NCI-H1417 (cell line): ENCODE measurements around the gene TXLNA.

Experiments used
- DNase-seq, 3 experiments: peaks; one replicate each; lab custom pipeline; 2025; lab: John Stamatoyannopoulos, UW

The TXLNA gene

GRCh38 chr1:32184650-32185049 is 5.2 kb downstream of the TXLNA start:
- no peak for DNase-seq

DNA sequence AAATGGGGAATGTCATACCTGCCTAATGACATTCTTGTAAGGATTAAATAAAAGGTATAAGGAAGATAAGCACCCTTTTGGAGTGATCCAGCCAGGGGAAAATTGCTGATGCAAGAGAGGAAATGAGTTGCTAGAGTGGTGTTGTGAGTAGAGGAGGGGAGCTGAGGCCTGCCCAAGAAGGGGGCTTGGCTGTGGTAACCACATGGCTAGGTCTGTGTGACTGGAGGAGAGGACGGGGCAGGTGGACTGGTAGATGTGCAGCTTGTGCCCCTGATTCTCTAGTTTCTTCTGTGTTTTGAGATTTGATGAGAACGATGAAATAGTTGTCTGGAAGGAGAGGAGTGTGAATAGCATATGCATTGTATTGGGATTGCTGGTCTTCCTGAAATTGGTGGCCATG is 6.6 kb downstream of the TXLNA start:
- DNase-seq, result no peak

DNA sequence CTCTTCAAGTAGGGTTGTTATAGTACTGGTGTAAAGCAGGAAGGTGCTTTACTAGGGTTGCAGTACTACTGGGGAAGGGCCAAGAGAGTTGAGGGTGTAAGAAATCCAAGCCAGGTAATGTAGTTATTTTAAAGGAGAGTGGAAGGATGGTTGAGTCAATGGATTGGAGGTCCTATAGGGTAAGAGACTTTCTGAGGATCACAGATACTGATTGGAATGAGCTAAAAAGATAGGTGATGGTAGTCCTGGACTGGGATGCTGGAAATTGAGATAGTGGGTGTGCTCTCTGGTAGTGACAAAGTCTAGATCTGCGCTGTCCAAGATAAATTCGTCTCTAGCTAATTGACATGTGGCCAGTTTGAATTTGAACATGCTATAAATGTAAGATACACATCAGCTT is 7.0 kb downstream of the TXLNA start:
- DNase-seq, result no peak

- DNase-seq, result no peak
Observed at GRCh38 chr1:32187850-32188249, 8.4 kb downstream of the TXLNA start.

DNA sequence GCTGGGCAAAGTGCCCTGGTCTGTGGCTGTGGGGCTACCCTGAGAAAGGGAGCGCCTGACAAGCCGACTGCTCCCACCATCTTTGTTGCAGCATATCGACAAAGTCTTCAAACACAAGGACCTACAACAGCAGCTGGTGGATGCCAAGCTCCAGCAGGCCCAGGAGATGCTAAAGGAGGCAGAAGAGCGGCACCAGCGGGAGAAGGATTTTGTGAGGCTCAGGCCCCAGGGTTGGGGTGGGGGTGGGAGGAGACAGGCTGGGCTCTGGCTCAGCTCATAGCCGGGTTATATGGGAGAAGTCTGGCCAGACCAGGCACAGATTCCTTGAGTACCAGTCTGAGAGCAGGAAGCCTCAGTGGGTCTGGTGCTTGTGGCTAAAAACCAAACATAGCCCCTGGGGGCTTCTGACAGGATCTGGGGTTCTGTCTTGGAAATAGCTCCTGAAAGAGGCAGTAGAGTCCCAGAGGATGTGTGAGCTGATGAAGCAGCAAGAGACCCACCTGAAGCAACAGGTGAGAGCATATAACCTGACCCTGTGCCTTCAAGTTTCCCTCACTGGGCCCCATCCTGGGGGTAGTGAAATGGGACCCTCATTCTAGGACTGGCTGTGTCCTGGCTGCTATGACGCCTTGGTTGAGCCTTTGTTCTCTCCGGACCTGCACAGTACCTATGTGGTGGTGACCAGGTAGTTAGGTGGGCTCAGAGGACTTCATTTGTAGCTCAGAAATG is 12.9 kb downstream of the TXLNA start:
- no peak for DNase-seq

- no peak for DNase-seq
Observed at GRCh38 chr1:32194984-32195383, 15.5 kb downstream of the TXLNA start.

GRCh38 chr1:32195531-32195930 is 16.1 kb downstream of the TXLNA start:
- DNase-seq, result no peak

- no peak for DNase-seq
Observed at GRCh38 chr1:32195972-32196823, 16.7 kb downstream of the TXLNA start.

DNA sequence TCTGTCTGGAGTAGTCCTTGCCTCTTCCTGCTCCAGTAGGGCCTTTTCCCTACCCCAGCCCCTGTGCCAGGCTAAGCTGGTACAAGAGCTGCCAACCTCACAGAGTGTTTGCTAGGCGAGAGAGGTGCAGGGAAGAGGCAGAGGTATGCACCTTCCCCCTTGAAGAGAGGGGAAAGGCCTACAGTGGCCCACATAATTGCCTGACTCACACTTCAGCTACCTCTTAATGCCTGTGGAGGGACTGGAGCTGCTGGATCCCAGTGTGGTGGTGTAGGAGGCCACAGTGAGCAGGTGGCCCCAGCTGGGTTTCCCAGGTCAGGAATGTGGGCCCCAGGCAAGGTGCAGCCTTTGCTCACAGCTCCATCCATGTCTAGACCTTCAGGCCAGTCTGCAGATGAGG is 17.6 kb downstream of the TXLNA start:
- peak in 1 of 3 experiments; percentile 14 for DNase-seq

DNA sequence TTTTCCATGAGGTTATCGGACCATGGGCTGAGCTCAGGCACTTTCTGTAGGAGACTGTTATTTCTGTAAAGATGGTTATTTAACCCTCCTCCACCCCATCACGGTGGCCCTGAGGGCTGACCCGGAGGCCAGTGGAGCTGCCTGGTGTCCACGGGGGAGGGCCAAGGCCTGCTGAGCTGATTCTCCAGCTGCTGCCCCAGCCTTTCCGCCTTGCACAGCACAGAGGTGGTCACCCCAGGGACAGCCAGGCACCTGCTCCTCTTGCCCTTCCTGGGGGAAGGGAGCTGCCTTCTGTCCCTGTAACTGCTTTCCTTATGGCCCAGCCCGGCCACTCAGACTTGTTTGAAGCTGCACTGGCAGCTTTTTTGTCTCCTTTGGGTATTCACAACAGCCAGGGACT is 18.4 kb downstream of the TXLNA start:
- peak in 1 of 3 experiments; percentile 17 for DNase-seq

DNA sequence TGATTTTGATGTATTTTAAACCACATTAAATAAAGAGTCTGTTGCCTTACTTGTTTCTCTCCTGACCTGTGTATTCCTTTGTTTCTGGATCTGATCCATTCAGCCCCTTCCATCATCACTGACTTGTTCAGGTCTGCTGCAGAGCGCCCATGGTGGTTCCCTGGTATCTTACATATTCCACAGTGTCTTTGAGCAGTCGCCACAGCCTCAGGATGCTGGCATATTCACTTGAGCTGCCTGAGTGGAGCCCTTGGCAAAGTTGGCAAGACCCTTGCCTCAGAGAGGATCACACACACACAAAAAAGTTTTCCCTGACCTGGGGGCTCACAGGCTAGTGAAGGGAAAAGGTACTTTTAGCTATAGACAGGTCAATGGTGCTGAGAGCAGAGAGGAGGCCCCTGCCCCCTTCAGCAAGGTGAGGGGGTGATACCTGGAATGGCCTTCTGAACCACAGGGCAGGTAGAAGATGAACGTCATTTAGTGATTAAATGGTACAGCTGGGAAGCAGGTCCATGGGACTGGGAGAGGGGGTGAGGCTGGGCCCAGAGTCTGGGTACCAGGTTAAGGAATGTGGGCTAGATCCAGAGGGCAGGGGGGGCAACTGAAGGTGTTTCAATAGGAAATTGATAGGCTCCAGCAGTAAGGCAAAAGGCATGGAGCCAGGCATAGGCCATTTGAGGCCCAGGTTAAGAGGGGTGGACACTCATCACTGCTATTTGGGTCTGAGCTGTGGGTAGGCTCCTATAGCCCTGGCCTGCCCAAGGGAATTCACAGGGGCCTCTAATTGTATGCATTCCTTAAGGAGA is 19.0 kb downstream of the TXLNA start:
- DNase-seq, result no peak

DNA sequence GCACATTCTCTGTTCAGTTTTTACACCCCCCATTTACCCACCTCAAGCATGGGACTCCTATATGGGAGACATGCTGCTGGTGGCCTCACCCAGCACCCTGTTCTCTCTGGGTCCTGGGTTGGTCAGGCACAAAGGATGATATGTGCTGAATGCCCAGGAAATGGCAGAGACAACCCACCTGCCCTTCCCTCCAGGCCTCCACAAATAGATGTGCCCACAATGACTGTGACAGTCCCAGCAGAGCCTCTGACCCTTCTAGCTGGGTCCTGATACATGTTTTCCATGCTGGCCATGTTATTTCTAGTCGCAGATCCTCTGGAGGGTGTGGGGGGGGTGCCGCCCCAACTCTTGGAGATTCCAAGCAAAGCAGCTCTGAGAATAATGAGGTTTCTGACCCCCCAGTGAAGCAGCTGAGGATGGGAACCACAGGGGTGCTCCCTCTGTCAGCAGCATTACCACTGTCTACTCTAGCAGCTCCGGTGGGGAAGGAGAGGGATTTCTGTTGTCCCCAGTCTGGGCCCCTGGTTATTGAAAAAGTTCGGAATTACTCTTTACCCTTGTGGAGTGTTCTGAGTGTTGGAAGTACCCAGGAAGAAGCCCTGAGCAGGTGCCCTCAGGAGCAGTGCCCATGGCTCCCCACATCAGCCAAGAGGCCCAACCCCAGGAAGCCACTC is 19.7 kb downstream of the TXLNA start:
- DNase-seq, result peak in 1 of 3 experiments; percentile 51

DNA sequence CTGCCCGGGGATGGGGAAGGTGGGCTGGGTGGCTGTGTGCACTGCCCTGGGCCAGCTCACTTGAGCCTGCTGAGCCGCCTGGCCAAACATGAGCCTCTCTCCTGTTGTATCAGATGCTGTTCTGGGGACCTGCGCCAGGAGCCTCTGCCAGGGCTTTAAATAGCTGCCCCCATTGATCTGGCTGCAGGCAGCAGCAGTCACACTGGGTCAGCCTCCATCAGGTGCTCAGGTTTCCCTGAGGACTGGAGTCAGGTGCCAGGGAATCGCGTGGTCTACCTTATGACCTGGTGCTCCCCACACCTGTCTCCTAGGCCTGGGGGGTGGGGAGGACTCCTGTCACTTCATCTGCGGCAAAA is 20.2 kb downstream of the TXLNA start:
- DNase-seq, result peak; percentile 25 to 62 (median 51)

DNA sequence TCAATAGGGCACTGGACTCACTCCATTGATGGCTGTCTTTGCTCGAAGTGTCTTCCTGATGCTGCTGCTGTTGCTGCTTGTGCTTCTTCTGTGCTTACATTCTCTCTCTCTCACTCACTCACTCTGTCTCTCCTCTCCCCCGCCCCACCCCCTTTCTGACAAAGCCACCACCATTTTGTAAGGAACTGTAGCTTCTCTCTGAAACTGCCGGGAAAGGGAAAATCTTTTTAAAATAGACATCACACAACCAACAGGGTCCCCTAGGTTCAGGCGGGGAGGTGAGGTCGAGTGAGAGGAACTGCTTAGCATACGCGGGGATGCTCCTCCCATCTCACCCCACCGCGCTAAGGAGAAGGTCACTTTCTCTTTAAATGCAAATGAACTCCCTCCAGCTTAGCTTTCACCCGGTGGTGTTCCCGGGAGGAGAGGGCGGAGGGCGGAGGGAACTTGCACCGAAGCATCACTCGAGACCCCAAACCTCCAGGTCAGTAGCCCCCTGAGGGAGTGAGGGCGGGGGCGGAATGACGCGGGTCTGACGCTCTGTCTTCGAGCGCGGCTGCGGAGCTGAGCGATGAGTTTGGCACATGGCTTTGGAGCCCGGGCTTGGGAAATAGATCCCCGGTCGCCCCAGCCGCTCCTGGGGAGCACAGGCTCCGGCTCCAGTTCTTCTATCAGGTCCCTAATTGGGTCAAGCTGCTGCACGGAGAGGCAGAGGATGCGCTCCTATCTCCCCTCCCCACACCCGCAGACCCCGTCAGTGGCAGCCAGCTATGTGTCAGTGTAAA is 20.9 kb downstream of the TXLNA start, which contains the start of gene CCDC28B:
Gene CCDC28B, plus strand, starts transcription at position 370 of the 785 bp plus-strand sequence. CDS start 1,341 bp downstream, outside the sequence.
- peak; percentile 60 to 79 (median 72) for DNase-seq

DNA sequence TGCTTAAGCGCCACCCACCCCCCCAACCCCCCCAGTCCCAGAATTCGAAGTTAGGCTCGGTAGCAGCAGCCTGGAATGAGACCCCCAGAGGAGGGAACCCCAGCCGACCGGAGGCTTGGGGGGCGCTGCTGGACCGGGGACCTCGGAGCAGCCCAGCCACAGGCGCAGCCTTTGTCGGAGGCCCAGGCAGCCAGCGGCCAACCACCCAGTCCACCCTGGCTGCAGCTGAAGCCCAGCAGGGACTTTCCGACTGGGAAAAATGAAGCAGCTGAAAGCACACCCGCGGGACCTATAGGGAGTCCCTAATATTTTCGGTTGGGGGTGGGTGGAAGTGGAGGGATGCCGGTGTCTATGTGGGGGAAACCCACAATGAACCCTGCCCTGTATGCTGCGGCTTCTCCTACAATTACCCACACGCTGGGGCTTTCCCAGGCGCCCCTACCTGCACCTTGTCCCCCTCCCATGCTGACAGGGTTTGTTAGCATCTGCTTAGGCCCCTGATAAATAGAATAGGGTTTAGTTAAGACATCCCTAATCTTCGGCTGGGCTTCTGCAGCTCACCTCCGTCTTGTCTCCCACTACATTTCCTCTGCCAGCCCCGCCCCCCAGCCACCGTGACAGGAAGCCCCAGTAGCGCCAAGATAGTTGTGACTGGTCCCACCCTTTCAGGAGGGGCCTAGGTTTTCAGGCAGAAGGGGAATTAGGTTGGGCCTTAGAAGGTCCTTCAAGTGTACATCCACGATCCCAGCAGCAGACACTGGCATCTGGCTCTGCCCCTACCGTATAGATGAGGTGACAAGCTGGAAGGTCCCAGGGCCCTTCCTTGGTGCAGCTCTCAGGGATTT is 21.8 kb downstream of the TXLNA start:
- peak; percentile 8 to 61 (median 53) for DNase-seq

GRCh38 chr1:32204943-32205361 is 25.5 kb downstream of the TXLNA start:
- DNase-seq, result peak in 2 of 3 experiments; percentile 76 to 77

GRCh38 chr1:32205401-32206370 is 26.2 kb downstream of the TXLNA start, which contains the start of gene IQCC:
TSS of gene IQCC (plus strand) at chr1:32205671. CDS start at chr1:32205682, 11 bp downstream.
- DNase-seq, result peak; percentile 91 to 96 (median 96)

DNA sequence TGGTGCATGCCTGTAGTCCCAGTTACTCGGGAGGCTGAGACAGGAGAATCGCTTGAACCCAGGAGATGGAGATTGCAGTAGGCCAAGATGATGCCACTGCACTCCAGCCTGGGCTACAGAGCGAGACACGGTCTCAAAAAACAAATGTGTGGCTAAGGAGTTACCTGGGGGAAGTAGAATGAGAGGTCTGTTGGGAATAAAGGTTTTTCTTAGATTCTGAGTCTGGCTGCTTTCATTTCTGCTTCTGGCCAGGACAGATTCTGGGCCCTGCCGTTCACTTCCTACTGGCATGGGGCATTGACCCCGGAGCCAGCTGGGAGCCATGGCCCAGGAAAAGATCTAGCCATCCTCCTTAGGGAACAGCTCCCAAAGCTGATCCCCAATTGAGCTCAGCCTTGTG is 29.0 kb downstream of the TXLNA start:
- no peak for DNase-seq
